GM12872 (cell line): ENCODE results near the gene CNDP1.

Experiments used
- TF ChIP-seq, protein P1 (sequence below): IDR thresholded peaks from 3 replicates; pipeline ENCODE4 v1.5.1; 2011; ENCODE audit warnings: low read depth, mild to moderate bottlenecking, low read length, moderate library complexity; ENCODE audit not compliant: insufficient read depth

Gene CNDP1

DNA sequence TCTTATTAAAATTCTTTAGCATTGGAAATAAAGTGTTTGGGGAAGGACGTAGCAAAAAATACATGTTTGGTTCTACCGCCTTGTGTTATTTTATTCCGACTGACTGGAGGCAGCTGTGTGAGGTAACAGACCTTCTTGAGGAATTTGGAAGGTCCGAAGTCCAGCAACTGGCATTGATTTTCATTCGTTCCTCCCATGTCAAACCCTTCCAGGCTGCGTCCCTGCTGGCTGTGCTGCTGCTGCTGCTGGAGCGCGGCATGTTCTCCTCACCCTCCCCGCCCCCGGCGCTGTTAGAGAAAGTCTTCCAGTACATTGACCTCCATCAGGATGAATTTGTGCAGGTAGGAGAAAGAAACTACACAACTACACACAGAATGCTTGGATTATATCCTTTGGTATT is 21.8 kb downstream of the CNDP1 start:
- TF ChIP-seq, protein P1, sequence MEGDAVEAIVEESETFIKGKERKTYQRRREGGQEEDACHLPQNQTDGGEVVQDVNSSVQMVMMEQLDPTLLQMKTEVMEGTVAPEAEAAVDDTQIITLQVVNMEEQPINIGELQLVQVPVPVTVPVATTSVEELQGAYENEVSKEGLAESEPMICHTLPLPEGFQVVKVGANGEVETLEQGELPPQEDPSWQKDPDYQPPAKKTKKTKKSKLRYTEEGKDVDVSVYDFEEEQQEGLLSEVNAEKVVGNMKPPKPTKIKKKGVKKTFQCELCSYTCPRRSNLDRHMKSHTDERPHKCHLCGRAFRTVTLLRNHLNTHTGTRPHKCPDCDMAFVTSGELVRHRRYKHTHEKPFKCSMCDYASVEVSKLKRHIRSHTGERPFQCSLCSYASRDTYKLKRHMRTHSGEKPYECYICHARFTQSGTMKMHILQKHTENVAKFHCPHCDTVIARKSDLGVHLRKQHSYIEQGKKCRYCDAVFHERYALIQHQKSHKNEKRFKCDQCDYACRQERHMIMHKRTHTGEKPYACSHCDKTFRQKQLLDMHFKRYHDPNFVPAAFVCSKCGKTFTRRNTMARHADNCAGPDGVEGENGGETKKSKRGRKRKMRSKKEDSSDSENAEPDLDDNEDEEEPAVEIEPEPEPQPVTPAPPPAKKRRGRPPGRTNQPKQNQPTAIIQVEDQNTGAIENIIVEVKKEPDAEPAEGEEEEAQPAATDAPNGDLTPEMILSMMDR, result no peak

DNA sequence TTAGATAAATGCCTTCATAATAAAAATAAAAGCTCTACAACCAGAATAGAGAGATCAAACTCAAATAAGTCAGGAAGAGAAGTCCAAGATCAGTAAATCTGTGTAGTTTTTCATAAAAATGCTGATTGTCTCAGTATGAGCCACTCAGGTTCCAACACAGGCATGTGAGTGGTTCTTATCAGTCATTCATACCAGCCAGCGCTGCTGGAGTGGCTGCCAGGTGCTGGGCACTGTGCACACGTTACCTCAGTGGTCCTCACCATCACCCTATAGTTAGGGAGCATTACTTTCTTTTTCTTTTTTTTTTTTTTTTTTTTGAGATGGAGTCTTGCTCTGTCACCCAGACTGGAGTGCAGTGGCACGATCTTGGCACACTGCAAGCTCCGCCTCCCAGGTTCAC is 23.8 kb downstream of the CNDP1 start:
- TF ChIP-seq, protein P1, result no peak

DNA sequence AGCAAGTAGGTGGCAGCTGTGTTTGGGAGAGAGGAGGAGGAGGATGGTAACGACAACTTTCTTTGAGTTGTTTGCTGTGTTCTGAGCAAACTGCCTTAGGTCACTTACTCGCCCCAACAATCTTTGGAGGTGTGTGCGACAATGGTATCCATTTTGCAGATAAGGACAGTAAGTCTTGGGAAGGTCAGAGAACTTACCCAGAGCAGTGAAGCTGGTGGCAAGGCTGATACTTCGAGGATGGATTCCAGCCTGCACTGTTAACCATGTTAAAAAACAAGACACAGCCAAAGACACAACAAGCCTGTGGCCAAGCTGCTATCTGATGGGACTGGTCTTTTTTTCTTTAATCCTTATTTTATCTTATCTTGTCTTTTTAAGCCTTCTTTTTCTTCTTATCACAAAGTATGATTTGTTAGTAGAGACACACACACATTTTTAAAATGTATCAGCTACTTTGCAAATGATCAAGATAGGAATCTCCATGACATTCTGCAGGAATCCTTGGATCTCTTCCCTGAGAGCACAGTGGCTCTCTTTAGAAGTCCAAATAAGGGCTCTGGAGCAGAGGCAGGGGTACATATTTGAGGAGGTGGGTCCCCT is 27.9 kb downstream of the CNDP1 start:
- TF ChIP-seq, protein P1, result no peak

DNA sequence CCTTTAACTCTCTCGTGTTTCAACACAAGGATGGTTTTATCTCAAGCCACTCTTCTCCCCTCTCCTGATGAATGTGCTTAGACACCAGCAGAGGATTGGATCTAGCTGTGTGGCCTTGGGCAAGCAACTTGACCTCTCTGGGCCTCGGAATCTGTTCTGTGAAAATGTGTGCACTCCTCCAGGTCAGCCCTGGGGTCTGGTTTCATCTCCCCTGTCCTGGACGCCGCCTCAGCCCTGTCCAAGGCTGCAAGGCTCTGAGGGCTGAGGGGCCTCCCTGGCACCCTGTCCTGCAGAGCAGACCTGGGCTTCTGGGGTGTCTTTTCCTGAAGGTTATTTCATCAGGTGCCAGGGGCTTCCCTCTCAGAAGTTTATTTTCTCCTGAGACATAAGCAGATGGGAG is 28.5 kb downstream of the CNDP1 start:
- TF ChIP-seq, protein P1, result no peak

DNA sequence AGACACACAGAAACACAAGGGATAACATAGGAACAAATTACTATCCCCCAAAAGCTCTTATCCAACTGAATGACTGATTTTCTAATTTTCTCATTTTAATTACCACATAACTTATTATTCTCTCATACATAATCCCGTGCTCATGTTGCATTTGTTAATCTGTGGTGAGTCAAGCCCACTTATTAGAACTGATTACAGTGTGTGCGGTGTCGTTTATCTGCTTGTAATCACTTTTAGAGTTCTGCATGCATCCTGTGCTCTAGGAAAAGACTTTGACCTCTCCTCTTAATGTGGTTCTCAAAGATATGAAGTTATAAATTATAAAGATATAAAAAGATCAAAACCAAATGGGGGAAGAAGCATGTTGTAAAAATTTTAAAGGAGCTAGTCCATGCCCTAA is 29.7 kb downstream of the CNDP1 start:
- TF ChIP-seq, protein P1, result no peak

DNA sequence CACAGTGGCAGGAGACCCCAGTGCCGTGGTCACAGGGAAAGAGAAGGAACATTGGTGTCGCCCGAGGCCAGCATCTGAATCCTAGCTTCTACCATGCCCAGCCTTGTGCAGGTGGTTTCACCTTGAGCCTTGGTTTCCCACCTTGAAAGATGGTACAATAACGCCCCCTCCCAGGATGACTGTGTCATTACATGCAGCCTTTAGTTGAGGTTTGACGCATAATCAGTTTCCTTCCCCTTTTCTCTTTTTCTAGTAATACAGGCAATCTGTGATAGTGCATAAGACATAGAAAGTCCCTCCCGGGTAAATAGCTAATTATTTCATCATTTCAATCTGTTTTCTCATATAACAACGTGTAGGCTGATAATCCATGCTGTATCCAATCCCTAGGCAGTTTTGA is 33.5 kb downstream of the CNDP1 start:
- TF ChIP-seq, protein P1, result peak; percentile 15; the same call in 1 of the 3 replicates

DNA sequence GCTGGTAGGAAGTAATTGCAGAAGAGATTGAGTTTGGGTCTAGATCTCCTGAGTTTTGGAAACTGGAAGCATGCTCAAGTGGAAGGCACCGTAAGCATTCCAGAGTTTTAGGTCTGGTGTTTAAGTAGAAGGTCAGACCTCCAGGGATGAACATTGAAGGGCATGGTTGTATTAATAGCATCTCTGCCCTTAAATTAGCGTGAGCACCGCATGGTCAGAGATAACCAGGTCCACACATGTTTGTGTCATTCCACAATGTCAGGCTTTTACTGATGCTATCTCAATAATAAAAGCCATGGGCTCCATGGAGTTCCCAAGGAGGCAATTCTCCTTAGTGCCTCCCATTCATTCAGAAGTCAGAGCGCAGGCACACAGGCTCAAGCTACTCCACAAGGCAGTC is 35.1 kb downstream of the CNDP1 start:
- TF ChIP-seq, protein P1, result no peak
